CD4-positive, alpha-beta T cell (primary cell): ENCODE results near the gene SPSB4. TPM values are rescaled to one million over a fixed set of nuclear protein-coding genes. Genes with fewer than 3 reads are reported as not detected.
"Not testable (repeated sequence)": the region's sequence is repeated elsewhere in the genome, so short reads cannot be mapped to it uniquely, and the experiment has no call there.

Experiments
- ATAC-seq: fragments of 200-7000 bp; cut with Tn5 transposase; one replicate; pipeline ENCODE4 v1.10.0; 2022; ENCODE audit warnings: mild to moderate bottlenecking; ENCODE audit not compliant: poor library complexity
- CTCF ChIA-PET: fragments of 350-600 bp; sonication (Branson Sonifier 250); formaldehyde crosslinking; loops from one replicate; lab custom pipeline; 2021; ENCODE audit warnings: antibody characterized with exemption, inconsistent platforms; lab: Charles Lee
- POLR2A ChIA-PET: fragments of 350-600 bp; sonication (Branson Sonifier 250); formaldehyde crosslinking; loops from one replicate; lab custom pipeline; 2021; ENCODE audit warnings: antibody characterized with exemption, inconsistent platforms; lab: Charles Lee
- DNase-seq, 14 experiments: peaks; one replicate each; pipeline ENCODE4 v3.0.0-alpha.2; 2013 to 2020; ENCODE audit warnings: mixed read lengths in 2 of 14
- H3K27ac ChIP-seq, 2 donors: one replicate each; pipeline versions ENCODE4 v1.5.1 to v1.7.0; 2013; ENCODE audit warnings: low read length in 2 of 2, low read depth in 1 of 2, mild to moderate bottlenecking in 1 of 2
- H3K27me3 ChIP-seq, 2 experiments: 1 replicate in 1 of 2; 2 replicates in 1 of 2; pipeline versions ENCODE4 v1.6.1 to v1.7.0; 2013; ENCODE audit warnings: low read length in 2 of 2, control low read depth in 1 of 2, mild to moderate bottlenecking in 1 of 2, moderate library complexity in 1 of 2; ENCODE audit not compliant: insufficient read depth in 2 of 2, control insufficient read depth in 1 of 2
- H3K36me3 ChIP-seq: one replicate; pipeline ENCODE4 v1.6.1; 2013; ENCODE audit warnings: low read length, control low read depth; ENCODE audit not compliant: insufficient read depth
- H3K4me1 ChIP-seq: one replicate; pipeline ENCODE4 v1.6.1; 2013; ENCODE audit warnings: low read length, control low read depth; ENCODE audit not compliant: insufficient read depth
- H3K4me3 ChIP-seq: one replicate; pipeline ENCODE4 v1.5.1; 2013; ENCODE audit warnings: mild to moderate bottlenecking, low read length, moderate library complexity
- H3K9me3 ChIP-seq, 2 experiments: 1 replicate in 1 of 2; 2 replicates in 1 of 2; pipeline versions ENCODE4 v1.6.1 to v1.7.0; 2013; ENCODE audit warnings: low read length in 2 of 2, mild to moderate bottlenecking in 2 of 2, control low read depth in 1 of 2, moderate library complexity in 1 of 2; ENCODE audit not compliant: control insufficient read depth in 1 of 2, insufficient read depth in 1 of 2
- H3K27ac Mint-ChIP-seq: one replicate; pipeline ENCODE4 v1.8.0; 2020; ENCODE audit warnings: mixed read lengths
- H3K27me3 Mint-ChIP-seq: one replicate; pipeline ENCODE4 v1.8.0; 2021; ENCODE audit warnings: mixed read lengths
- H3K36me3 Mint-ChIP-seq: one replicate; pipeline ENCODE4 v1.8.0; 2021; ENCODE audit warnings: low read depth, mixed read lengths
- H3K4me1 Mint-ChIP-seq: one replicate; pipeline ENCODE4 v1.8.0; 2021; ENCODE audit warnings: low read depth, mixed read lengths
- H3K4me3 Mint-ChIP-seq: one replicate; pipeline ENCODE4 v1.8.0; 2020; ENCODE audit warnings: mild to moderate bottlenecking, mixed read lengths
- H3K9me3 Mint-ChIP-seq: one replicate; pipeline ENCODE4 v1.8.0; 2020; ENCODE audit warnings: mixed read lengths
- intact Hi-C, 2 experiments: fragments of 100-400 bp; cut with DNase I in 1 of 2; cut with micrococcal nuclease in 1 of 2; formaldehyde crosslinking; loops; one replicate each; pipeline versions ENCODE4 v1.15.1 to v1.9.0; 2023 to 2025; cut with DNase I, micrococcal nuclease
- total RNA-seq, 174 experiments: library from RNA in 2 of 174; stranded (reverse) in 2 of 174; gene quantifications; one replicate each; pipeline ENCODE4 v1.2.3 and lab custom pipeline; 2021 to 2026
- TF ChIP-seq, protein P1 (sequence below): fragments of 200-600 bp; IDR thresholded peaks from one replicate; pipeline ENCODE4 v1.8.0; 2022; ENCODE audit warnings: antibody characterized with exemption, mild to moderate bottlenecking

SPSB4 gene
- total RNA-seq, 2 experiments from 2014 or later, result not detected

DNA sequence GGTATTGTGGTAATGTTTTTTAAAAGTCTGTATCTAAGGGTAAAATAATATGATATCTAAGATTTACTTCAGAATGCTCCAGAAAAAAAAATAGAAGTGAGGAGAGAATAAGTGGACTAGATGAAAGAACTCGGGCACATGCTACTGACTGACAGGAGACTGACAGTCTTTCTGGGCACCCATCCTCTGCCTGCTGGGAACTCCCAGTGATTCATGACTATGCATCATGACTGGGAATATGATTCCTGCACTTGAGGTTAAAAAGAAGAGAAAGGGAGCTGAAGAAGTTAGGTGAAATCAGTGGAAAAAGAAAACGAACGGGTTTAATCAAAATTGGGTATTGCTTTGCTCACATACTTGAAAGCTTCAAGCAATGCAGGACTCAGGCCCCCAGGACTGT lies 35.7 kb upstream of the SPSB4 start:
- Histone ChIP-seq H3K36me3 (no peaks in the 10 kb centered on the region), H3K27me3 (no peaks in the 10 kb centered on the region), H3K27ac (no peak overlapping the region), H3K4me3 (no peak overlapping the region), H3K9me3 (no peaks in the 10 kb centered on the region), H3K4me1 (peaks cover 11% of the 10 kb centered on the region)
- ATAC-seq, result no peak
- POLR2A ChIA-PET, result no interaction called here
- no peak overlapping the region for H3K4me3 Mint-ChIP-seq
- TF ChIP-seq, protein P1, sequence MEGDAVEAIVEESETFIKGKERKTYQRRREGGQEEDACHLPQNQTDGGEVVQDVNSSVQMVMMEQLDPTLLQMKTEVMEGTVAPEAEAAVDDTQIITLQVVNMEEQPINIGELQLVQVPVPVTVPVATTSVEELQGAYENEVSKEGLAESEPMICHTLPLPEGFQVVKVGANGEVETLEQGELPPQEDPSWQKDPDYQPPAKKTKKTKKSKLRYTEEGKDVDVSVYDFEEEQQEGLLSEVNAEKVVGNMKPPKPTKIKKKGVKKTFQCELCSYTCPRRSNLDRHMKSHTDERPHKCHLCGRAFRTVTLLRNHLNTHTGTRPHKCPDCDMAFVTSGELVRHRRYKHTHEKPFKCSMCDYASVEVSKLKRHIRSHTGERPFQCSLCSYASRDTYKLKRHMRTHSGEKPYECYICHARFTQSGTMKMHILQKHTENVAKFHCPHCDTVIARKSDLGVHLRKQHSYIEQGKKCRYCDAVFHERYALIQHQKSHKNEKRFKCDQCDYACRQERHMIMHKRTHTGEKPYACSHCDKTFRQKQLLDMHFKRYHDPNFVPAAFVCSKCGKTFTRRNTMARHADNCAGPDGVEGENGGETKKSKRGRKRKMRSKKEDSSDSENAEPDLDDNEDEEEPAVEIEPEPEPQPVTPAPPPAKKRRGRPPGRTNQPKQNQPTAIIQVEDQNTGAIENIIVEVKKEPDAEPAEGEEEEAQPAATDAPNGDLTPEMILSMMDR, result no peak
- no peak for DNase-seq
- no peak overlapping the region for H3K27ac Mint-ChIP-seq
- intact Hi-C loops, result no loop called here
- H3K27me3 Mint-ChIP-seq, result peaks cover 25% of the 10 kb centered on the region
- H3K4me1 Mint-ChIP-seq, result peaks cover 14% of the 10 kb centered on the region
- H3K9me3 Mint-ChIP-seq, result no peaks in the 10 kb centered on the region
- CTCF ChIA-PET, result no interaction called here
- H3K36me3 Mint-ChIP-seq, result no peaks in the 10 kb centered on the region

DNA sequence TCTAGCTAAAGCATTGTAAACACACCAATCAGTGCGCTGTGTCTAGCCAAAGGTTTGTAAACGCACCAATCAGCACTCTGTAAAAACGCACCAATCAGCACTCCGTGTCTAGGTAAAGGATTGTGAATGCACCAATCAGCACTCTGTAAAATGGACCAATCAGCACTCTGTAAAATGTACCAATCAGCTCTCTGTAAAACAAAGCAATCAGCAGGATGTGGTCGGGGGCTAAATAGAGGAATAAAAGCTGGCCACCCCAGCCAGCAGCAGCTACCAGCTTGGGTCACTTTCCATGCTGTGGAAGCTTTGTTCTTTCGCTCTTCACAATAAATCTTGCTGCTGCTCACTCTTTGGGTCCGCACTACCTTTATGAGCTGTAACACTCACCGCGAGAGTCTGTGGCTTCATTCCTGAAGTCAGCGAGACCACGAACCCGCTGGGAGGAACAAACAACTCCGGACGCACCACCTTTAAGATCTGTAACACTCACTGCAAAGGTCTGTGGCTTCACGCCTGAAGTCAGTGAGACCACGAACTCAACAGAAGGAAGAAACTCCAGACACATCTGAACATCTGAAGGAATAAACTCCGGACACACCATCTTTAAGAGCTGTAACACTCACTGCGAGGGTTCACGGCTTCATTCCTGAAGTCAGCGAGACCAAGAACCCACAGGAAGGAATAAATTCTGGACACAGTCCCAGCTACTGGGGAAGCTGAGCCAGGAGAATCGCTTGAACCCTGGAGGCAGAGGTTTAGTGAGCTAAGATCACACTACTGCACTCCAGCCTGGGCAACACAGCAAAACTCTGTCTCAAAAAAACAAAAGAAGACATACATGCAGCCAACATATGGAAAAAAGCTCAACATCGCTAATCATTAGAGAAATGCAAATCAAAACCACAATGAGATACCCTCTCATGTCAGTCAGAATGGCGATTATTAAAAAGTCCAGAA lies 33.5 kb upstream of the SPSB4 start:
- H3K27ac ChIP-seq, H3K27me3 Mint-ChIP-seq, H3K9me3 Mint-ChIP-seq, ATAC-seq, CTCF ChIA-PET, H3K27me3 ChIP-seq, H3K4me1 Mint-ChIP-seq, H3K36me3 Mint-ChIP-seq, H3K36me3 ChIP-seq, intact Hi-C loops, POLR2A ChIA-PET, H3K9me3 ChIP-seq: not testable (repeated sequence)
- Histone ChIP-seq H3K4me3 (peak overlapping the region; percentile 13), H3K4me1 (peaks cover 11% of the 10 kb centered on the region)
- Mint-ChIP-seq H3K4me3 (peak overlapping the region; percentile 23), H3K27ac (peak overlapping the region; percentile 62)
- DNase-seq, result peak in 3 of 14 experiments; percentile 19 to 62 (median 44)

DNA sequence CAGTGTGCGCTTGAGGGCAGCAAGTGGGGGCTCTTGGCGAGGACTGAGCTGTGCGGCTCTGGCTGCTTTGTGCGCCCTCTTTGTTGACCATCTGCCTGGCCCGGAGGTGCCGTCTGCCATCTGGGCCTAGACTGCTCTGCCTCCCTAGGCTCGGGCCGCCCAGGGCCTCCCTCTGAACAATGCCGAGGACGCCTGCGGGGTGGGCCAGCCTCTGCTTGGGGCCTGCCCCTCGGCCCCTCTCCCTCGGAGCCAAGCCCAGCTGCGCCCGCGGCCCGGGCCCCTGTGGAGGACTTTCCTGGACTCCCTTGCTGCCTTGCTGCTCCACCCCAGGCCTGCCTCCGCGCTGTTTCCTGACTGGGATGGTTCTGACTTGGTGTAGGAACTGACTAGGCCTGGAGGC lies 31.9 kb upstream of the SPSB4 start:
- POLR2A ChIA-PET, result no interaction called here
- H3K27ac Mint-ChIP-seq, result no peak overlapping the region

More for the DNA sequence above, 31.9 kb upstream of the SPSB4 start:
- Mint-ChIP-seq H3K27me3 (no peaks in the 10 kb centered on the region), H3K9me3 (no peaks in the 10 kb centered on the region), H3K4me3 (no peak overlapping the region), H3K36me3 (no peaks in the 10 kb centered on the region), H3K4me1 (peaks cover 8% of the 10 kb centered on the region)
- intact Hi-C loops, result no loop called here
- Histone ChIP-seq H3K4me3 (no peak overlapping the region), H3K27ac (no peak overlapping the region), H3K4me1 (peaks cover 11% of the 10 kb centered on the region), H3K36me3 (no peaks in the 10 kb centered on the region), H3K9me3 (no peaks in the 10 kb centered on the region), H3K27me3 (no peaks in the 10 kb centered on the region)
- DNase-seq (no peak), ATAC-seq (no peak)
- CTCF ChIA-PET, result interaction anchor here (0.8 kb wide), 1 partner anchor 173 kb away, joined by 3 read pairs; no protein-coding TSS in a partner anchor
- TF ChIP-seq, protein P1, result no peak
